BJ (cell line): Measurements from ENCODE around the gene TKT. TPM values are rescaled to one million over a fixed set of nuclear protein-coding genes. Genes with fewer than 3 reads are reported as not detected.
A peak's percentile ranks its signal among the peaks of the same experiment; 100 is the strongest.
"Not testable (repeated sequence)": the region's sequence is repeated elsewhere in the genome, so short reads cannot be mapped to it uniquely, and the experiment has no call there.

Experiments
- CTCF ChIA-PET: fragments of 350-600 bp; formaldehyde crosslinking; extraction: SDS; loops from one replicate; lab custom pipeline; 2021; ENCODE audit warnings: antibody characterized with exemption, inconsistent platforms; lab: Yijun Ruan, JAX
- POLR2A ChIA-PET: fragments of 300-600 bp; sonication (Branson Sonifier 250); formaldehyde crosslinking; extraction: SDS; loops from one replicate; lab custom pipeline; 2021; ENCODE audit warnings: antibody characterized with exemption; lab: Charles Lee
- DNase-seq: peaks from one replicate; pipeline ENCODE4 v3.0.0-alpha.2; 2011; ENCODE audit warnings: low read depth
- H3K27me3 ChIP-seq: 2 replicates; pipeline ENCODE4 v1.6.0; 2011; ENCODE audit warnings: low read length; ENCODE audit not compliant: control insufficient read depth, insufficient read depth
- H3K36me3 ChIP-seq: 2 replicates; pipeline ENCODE4 v1.5.1; 2011; ENCODE audit warnings: low read length; ENCODE audit not compliant: control insufficient read depth, insufficient read depth
- H3K4me3 ChIP-seq: 2 replicates; pipeline ENCODE4 v1.5.1; 2011; ENCODE audit warnings: low read depth, mild to moderate bottlenecking, control low read depth, low read length
- polyA plus RNA-seq: library from polyadenylated mRNA; depleted of rRNA; stranded (reverse); fragments of >200 nt; gene quantifications from 2 replicates; pipeline ENCODE4 v1.2.3, GENCODE V29; 2011
- TF ChIP-seq, protein P1 (sequence below): IDR thresholded peaks from 2 replicates; pipeline ENCODE4 v1.5.1; 2011; ENCODE audit warnings: low read depth, mild to moderate bottlenecking, control low read depth, inconsistent platforms, low read length, moderate library complexity; ENCODE audit not compliant: insufficient read depth

TKT gene
- polyA plus RNA-seq, 1 experiment: 305 TPM

GRCh38 chr3:53299611-53300023 is 43.8 kb upstream of the TKT start:
- H3K36me3 ChIP-seq, POLR2A ChIA-PET, H3K4me3 ChIP-seq, H3K27me3 ChIP-seq: not testable (repeated sequence)
- TF ChIP-seq, protein P1, sequence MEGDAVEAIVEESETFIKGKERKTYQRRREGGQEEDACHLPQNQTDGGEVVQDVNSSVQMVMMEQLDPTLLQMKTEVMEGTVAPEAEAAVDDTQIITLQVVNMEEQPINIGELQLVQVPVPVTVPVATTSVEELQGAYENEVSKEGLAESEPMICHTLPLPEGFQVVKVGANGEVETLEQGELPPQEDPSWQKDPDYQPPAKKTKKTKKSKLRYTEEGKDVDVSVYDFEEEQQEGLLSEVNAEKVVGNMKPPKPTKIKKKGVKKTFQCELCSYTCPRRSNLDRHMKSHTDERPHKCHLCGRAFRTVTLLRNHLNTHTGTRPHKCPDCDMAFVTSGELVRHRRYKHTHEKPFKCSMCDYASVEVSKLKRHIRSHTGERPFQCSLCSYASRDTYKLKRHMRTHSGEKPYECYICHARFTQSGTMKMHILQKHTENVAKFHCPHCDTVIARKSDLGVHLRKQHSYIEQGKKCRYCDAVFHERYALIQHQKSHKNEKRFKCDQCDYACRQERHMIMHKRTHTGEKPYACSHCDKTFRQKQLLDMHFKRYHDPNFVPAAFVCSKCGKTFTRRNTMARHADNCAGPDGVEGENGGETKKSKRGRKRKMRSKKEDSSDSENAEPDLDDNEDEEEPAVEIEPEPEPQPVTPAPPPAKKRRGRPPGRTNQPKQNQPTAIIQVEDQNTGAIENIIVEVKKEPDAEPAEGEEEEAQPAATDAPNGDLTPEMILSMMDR: peak; percentile 77
- peak; percentile 10 for DNase-seq
- CTCF ChIA-PET: interaction anchor here (0.8 to 2.1 kb wide), 11 partner anchors 8 to 411 kb away, joined by 3 to 7 read pairs (median 3); no protein-coding TSS in a partner anchor

GRCh38 chr3:53295410-53295809 is 39.6 kb upstream of the TKT start:
- no peak for DNase-seq
- TF ChIP-seq, protein P1: no peak
- H3K4me3 ChIP-seq: no peak overlapping the region
- peaks cover 4% of the 10 kb centered on the region for H3K36me3 ChIP-seq
- no peaks in the 10 kb centered on the region for H3K27me3 ChIP-seq
- ChIA-PET POLR2A (no interaction called here), CTCF (no interaction called here)

DNA sequence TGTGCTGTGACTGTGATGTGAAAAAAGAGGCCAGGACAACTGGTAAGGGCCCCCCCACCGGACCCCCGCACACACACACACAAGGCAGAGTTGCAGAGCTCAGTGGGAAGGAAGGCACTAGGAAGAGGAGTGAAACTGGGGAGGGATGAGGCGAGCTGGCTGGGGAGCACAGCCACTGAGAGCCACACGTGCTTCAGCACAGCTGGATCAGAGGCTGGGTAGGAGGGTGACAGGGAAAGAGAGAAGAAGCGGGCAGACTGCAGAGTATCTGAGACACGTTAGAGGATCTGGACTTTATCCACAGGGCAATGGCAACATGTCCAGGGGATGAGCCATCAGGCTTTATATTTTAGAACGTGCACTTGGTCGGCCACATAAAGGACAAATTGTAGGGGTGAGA is 38.0 kb upstream of the TKT start:
- no peak overlapping the region for H3K4me3 ChIP-seq
- TF ChIP-seq, protein P1: no peak
- DNase-seq: no peak
- POLR2A ChIA-PET: no interaction called here
- H3K36me3 ChIP-seq: peaks cover 4% of the 10 kb centered on the region
- no peaks in the 10 kb centered on the region for H3K27me3 ChIP-seq
- CTCF ChIA-PET: no interaction called here

DNA sequence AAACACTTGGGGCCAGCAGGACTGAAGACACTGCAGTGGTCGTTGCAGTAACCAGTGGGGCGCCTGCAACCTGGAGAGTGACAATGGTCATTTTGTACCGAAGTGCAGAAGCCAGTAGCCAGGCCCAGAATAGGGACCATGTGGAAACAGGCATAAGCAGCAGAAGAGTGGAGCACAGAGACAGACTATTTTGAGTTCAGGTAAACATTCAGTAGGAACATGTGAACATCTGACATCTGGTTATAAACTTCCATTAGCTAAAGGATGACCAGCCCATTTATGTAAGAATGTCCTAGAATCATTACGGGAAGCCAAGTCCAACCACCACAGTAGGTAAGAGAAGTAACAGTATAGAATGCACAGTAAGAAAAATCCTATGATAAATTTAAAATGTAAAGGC is 32.4 kb upstream of the TKT start:
- POLR2A ChIA-PET: no interaction called here
- H3K27me3 ChIP-seq: no peaks in the 10 kb centered on the region
- no peak overlapping the region for H3K4me3 ChIP-seq
- DNase-seq: no peak
- H3K36me3 ChIP-seq: peaks cover 13% of the 10 kb centered on the region
- TF ChIP-seq, protein P1: no peak
- CTCF ChIA-PET: interaction anchor here (0.8 kb wide), 1 partner anchor 34 kb away, joined by 3 read pairs; no protein-coding TSS in a partner anchor

DNA sequence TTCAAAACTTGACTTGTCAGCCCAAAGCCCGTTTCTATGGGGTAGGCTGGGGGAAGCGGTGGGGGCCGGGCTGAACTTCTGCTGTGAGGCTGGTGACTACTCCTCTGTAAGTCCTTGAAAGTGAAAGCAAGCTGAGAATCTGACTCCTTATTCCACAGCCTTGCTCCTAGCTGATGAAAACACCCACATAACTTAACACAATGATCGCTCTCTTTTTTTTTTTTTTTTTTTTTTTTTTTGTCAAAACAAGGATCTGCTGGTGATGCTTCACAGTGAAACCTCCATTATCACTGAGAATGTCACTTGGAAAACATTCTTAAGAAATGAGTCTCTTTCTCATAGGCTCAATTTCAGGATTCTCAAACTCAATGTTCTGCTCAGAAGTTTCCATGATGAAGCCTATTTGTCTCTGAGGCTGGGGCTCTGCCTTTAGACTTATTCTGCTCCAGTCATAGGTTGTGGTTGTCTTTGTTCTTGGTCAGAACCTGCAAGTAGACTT is 31.4 kb upstream of the TKT start:
- no peak for DNase-seq
- Histone ChIP-seq H3K4me3 (no peak overlapping the region), H3K27me3 (no peaks in the 10 kb centered on the region), H3K36me3 (peaks cover 10% of the 10 kb centered on the region)
- POLR2A ChIA-PET: no interaction called here
- TF ChIP-seq, protein P1: no peak
- CTCF ChIA-PET: interaction anchor here (0.8 to 0.9 kb wide), 2 partner anchors 12 to 33 kb away, joined by 3 read pairs; no protein-coding TSS in a partner anchor
